DOHH2 (cell line): ENCODE data around the gene ARHGAP22.

Experiments
- H3F3A ChIP-seq: fragments of 200-600 bp; sonication (generic), shearing (Covaris generic); 2 replicates; pipeline ENCODE4 v1.6.0; 2016; ENCODE audit warnings: antibody characterized with exemption, mild to moderate bottlenecking; ENCODE audit not compliant: control insufficient read depth, insufficient read depth
- H3K27ac ChIP-seq: fragments of 200-600 bp; sonication (generic); 2 replicates; pipeline ENCODE4 v1.5.1; 2014; ENCODE audit warnings: low read depth, mild to moderate bottlenecking, low read length, moderate library complexity
- H3K27me3 ChIP-seq: fragments of 200-600 bp; sonication (generic); 2 replicates; pipeline ENCODE4 v1.6.1; 2014; ENCODE audit warnings: mild to moderate bottlenecking, low read length, mixed read lengths; ENCODE audit not compliant: control insufficient read depth
- H3K36me3 ChIP-seq: fragments of 200-600 bp; sonication (generic); 2 replicates; pipeline ENCODE4 v1.6.1; 2014; ENCODE audit warnings: mild to moderate bottlenecking, low read length, moderate library complexity, mixed read lengths; ENCODE audit not compliant: control insufficient read depth
- H3K4me1 ChIP-seq: fragments of 200-600 bp; sonication (generic); 2 replicates; pipeline ENCODE4 v1.6.1; 2014; ENCODE audit warnings: mild to moderate bottlenecking, low read length, mixed read lengths; ENCODE audit not compliant: control insufficient read depth
- H3K4me2 ChIP-seq: fragments of 200-600 bp; sonication (generic); 2 replicates; pipeline ENCODE4 v1.6.0; 2014; ENCODE audit warnings: mild to moderate bottlenecking, low read length, moderate library complexity
- H3K4me3 ChIP-seq: fragments of 200-600 bp; sonication (generic); 2 replicates; pipeline ENCODE4 v1.5.1; 2014; ENCODE audit warnings: mild to moderate bottlenecking, low read length, mixed read lengths
- H3K79me2 ChIP-seq: fragments of 200-600 bp; sonication (generic); 2 replicates; pipeline ENCODE4 v1.6.1; 2014; ENCODE audit warnings: mild to moderate bottlenecking, low read length, mixed read lengths; ENCODE audit not compliant: control insufficient read depth
- H3K9me2 ChIP-seq: fragments of 200-600 bp; sonication (generic); replicated peaks from 2 replicates; pipeline ENCODE4 v1.6.1; 2014; ENCODE audit warnings: mild to moderate bottlenecking, low read length, mixed read lengths; ENCODE audit not compliant: control insufficient read depth
- H3K9me3 ChIP-seq: fragments of 200-600 bp; sonication (generic); 2 replicates; pipeline ENCODE4 v1.6.1; 2014; ENCODE audit warnings: antibody characterized with exemption, low read length, mixed read lengths; ENCODE audit not compliant: control insufficient read depth, insufficient read depth
- H4K20me1 ChIP-seq: fragments of 200-600 bp; sonication (generic); 2 replicates; pipeline ENCODE4 v1.6.0; 2014; ENCODE audit warnings: low read depth, mild to moderate bottlenecking, antibody characterized with exemption, low read length, moderate library complexity; ENCODE audit not compliant: control insufficient read depth, insufficient read depth
- CTCF ChIP-seq: fragments of 200-600 bp; sonication (generic); IDR thresholded peaks from one replicate; pipeline ENCODE4 v1.5.1; 2014; ENCODE audit warnings: antibody characterized with exemption, mild to moderate bottlenecking, low read depth, low read length; ENCODE audit not compliant: poor library complexity, severe bottlenecking
- EZH2phosphoT487 ChIP-seq: fragments of 200-600 bp; sonication (generic); IDR thresholded peaks from 2 replicates; pipeline ENCODE4 v1.6.1; 2017; ENCODE audit warnings: borderline replicate concordance, mild to moderate bottlenecking, antibody characterized with exemption, low read length, moderate library complexity, mixed read lengths

The ARHGAP22 gene

GRCh38 chr10:48605786-48606529 lies 1.1 kb upstream of the ARHGAP22 start:
- H3K4me1 ChIP-seq: peaks cover 7% of the 10 kb centered on the region
- H3K9me2 ChIP-seq: no peaks in the 10 kb centered on the region
- H3K27me3 ChIP-seq: peaks cover 69% of the 10 kb centered on the region
- no peaks in the 10 kb centered on the region for H4K20me1 ChIP-seq
- TF ChIP-seq EZH2phosphoT487: no peak
- TF ChIP-seq CTCF: no peak
- no peak overlapping the region for H3K4me2 ChIP-seq
- H3K9me3 ChIP-seq: no peaks in the 10 kb centered on the region
- H3K36me3 ChIP-seq: no peaks in the 10 kb centered on the region
- no peaks in the 10 kb centered on the region for H3F3A ChIP-seq
- no peak overlapping the region for H3K27ac ChIP-seq
- no peak overlapping the region for H3K4me3 ChIP-seq
- H3K79me2 ChIP-seq: no peaks in the 10 kb centered on the region

GRCh38 chr10:48604039-48604990 lies 558 bp downstream of the ARHGAP22 start:
- H3K4me3 ChIP-seq: peak overlapping the region; percentile 39
- no peak overlapping the region for H3K27ac ChIP-seq
- peaks cover 7% of the 10 kb centered on the region for H3K4me1 ChIP-seq
- TF ChIP-seq CTCF (no peak), EZH2phosphoT487 (no peak)
- peak overlapping the region; percentile 46 for H3K4me2 ChIP-seq
- H3K9me3 ChIP-seq: no peaks in the 10 kb centered on the region
- no peaks in the 10 kb centered on the region for H4K20me1 ChIP-seq
- no peaks in the 10 kb centered on the region for H3F3A ChIP-seq
- H3K9me2 ChIP-seq: no peaks in the 10 kb centered on the region
- no peaks in the 10 kb centered on the region for H3K79me2 ChIP-seq
- H3K36me3 ChIP-seq: no peaks in the 10 kb centered on the region
- H3K27me3 ChIP-seq: peaks cover 56% of the 10 kb centered on the region

GRCh38 chr10:48603421-48604038 lies 1.3 kb downstream of the ARHGAP22 start:
- Histone ChIP-seq H3F3A (no peaks in the 10 kb centered on the region), H3K4me3 (no peak overlapping the region), H3K9me2 (no peaks in the 10 kb centered on the region), H4K20me1 (no peaks in the 10 kb centered on the region), H3K79me2 (no peaks in the 10 kb centered on the region), H3K4me1 (peaks cover 7% of the 10 kb centered on the region), H3K27me3 (peaks cover 52% of the 10 kb centered on the region), H3K9me3 (no peaks in the 10 kb centered on the region), H3K27ac (no peak overlapping the region), H3K36me3 (no peaks in the 10 kb centered on the region), H3K4me2 (no peak overlapping the region)
- TF ChIP-seq EZH2phosphoT487 (no peak), CTCF (no peak)
